ENCODE measurements around the gene SAYSD1. TPM values are rescaled to one million over a fixed set of nuclear protein-coding genes. Genes with fewer than 3 reads are reported as not detected.

The SAYSD1 gene
- polyA plus RNA-seq, 3 donors = 18.8 to 22.1 (median 21.5) TPM

- DNase-seq (ENCODE audit: extremely low read depth in 1 of 11, low read depth in 9 of 11, low spot score in 4 of 11) = no peak
Measured at GRCh38 chr6:39086294-39086693, 28.7 kb downstream of the SAYSD1 start.

GRCh38 chr6:39085129-39085797 lies 29.7 kb downstream of the SAYSD1 start:
- DNase-seq (ENCODE audit: extremely low read depth in 1 of 11, low read depth in 9 of 11, low spot score in 4 of 11) = no peak

GRCh38 chr6:39084506-39084905 lies 30.5 kb downstream of the SAYSD1 start:
- no peak for DNase-seq (ENCODE audit: extremely low read depth in 1 of 11, low read depth in 9 of 11, low spot score in 4 of 11)

- DNase-seq (ENCODE audit: extremely low read depth in 1 of 11, low read depth in 9 of 11, low spot score in 4 of 11) = no peak
Measured at GRCh38 chr6:39083231-39083634, 31.8 kb downstream of the SAYSD1 start.

- no peak for DNase-seq (ENCODE audit: extremely low read depth in 1 of 11, low read depth in 9 of 11, low spot score in 4 of 11)
Measured at GRCh38 chr6:39082310-39082709, 32.7 kb downstream of the SAYSD1 start.

- no peak for DNase-seq (ENCODE audit: extremely low read depth in 1 of 11, low read depth in 9 of 11, low spot score in 4 of 11)
Measured at GRCh38 chr6:39080246-39080875, 34.6 kb downstream of the SAYSD1 start.

GRCh38 chr6:39079197-39080125 lies 35.5 kb downstream of the SAYSD1 start:
- DNase-seq (ENCODE audit: extremely low read depth in 1 of 11, low read depth in 9 of 11, low spot score in 4 of 11) = no peak

DNA sequence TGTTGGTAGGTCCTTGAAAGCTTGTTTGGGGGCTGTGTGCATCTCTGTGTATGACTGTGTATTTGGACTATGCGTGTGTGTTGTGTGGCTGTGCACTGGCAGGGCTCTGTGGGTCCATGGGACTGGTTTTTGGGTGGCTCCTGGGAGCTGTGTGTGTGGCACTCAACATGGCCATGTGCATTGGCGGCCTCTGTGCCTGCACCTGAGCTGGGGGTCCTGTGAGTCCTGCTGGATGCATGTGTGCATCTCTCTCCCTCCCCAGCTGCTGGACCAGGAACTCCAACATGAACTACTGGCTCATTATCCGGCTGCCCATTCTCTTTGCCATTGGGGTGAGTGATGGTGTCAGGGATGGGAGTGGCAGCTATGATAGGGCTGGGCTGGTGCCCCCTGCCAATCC lies 36.3 kb downstream of the SAYSD1 start:
- no peak for DNase-seq (ENCODE audit: extremely low read depth in 1 of 11, low read depth in 9 of 11, low spot score in 4 of 11)

- no peak for DNase-seq (ENCODE audit: extremely low read depth in 1 of 11, low read depth in 9 of 11, low spot score in 4 of 11)
Measured at GRCh38 chr6:39077882-39078594, 36.9 kb downstream of the SAYSD1 start.

GRCh38 chr6:39076623-39077535 lies 38.1 kb downstream of the SAYSD1 start:
- DNase-seq (ENCODE audit: extremely low read depth in 1 of 11, low read depth in 9 of 11, low spot score in 4 of 11) = no peak

- DNase-seq (ENCODE audit: extremely low read depth in 1 of 11, low read depth in 9 of 11, low spot score in 4 of 11) = no peak
Measured at GRCh38 chr6:39075807-39076622, 39.0 kb downstream of the SAYSD1 start.

DNA sequence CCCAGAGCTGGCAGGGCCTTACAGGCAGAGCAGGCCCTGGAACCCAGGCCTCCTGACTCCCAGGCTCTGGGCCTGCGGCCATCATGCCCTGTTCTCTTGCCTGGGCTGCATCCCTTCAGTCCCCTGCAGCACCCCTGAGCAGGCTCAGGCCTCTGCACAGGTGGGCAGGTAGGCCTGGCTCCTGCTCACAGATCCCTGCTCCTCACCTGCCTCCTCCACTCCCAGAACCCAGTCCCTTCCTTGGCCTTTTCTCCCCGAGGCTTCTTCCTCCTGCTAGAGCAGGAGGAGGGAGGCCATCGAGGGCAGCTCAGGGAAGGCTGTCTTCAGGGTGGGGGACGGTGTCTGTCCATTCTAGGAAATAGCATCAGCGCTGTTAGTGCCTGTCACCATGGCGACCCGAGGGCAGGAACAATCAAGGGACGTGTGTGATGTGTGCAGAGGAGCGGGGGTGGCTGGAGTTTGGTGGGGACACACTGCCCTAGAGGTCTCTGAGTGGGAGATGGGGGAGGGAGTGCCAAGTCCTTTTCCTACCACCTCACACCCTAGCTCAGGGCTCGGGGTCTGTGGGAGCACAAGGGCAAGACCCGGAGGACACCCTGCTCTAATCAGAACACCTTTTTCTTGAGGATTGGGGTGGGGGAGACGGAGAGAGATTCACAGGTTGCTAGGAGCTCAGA lies 39.8 kb downstream of the SAYSD1 start:
- DNase-seq (ENCODE audit: extremely low read depth in 1 of 11, low read depth in 9 of 11, low spot score in 4 of 11) = no peak

DNA sequence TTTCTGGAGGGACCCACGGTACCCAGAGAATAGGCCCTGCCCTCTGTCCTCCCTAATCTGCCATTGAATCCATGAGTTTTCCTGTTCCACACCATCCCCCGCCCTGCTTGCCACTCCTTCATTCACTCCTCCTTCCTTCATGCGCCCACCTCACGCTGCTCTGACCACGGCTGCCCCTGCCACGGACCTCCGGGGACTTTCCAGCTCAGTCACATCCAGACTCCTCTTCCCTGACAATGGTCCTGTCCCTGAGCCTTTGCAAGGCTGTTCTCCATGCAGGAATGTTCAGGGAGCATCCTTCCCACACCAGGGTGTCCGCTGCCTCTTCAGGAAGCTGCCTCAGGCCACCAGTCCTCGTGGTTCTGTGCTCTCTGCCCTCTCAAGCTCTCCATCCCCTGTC lies 40.5 kb downstream of the SAYSD1 start:
- no peak for DNase-seq (ENCODE audit: extremely low read depth in 1 of 11, low read depth in 9 of 11, low spot score in 4 of 11)

GRCh38 chr6:39073471-39074355 lies 41.3 kb downstream of the SAYSD1 start:
- DNase-seq (ENCODE audit: extremely low read depth in 1 of 11, low read depth in 9 of 11, low spot score in 4 of 11) = no peak

- no peak for DNase-seq (ENCODE audit: extremely low read depth in 1 of 11, low read depth in 9 of 11, low spot score in 4 of 11)
Measured at GRCh38 chr6:39072830-39073229, 42.2 kb downstream of the SAYSD1 start.

GRCh38 chr6:39068391-39068790 lies 46.6 kb downstream of the SAYSD1 start:
- DNase-seq (ENCODE audit: extremely low read depth in 1 of 11, low read depth in 9 of 11, low spot score in 4 of 11) = no peak
